ENCODE data around the gene NCKAP5.
"Not testable (repeated sequence)": the region's sequence is repeated elsewhere in the genome, so short reads cannot be mapped to it uniquely, and the experiment has no call there.

The NCKAP5 gene

GRCh38 chr2:132721938-132722337 lies 846.3 kb downstream of the NCKAP5 start:
- no peaks in the 10 kb centered on the region for H3K27me3 ChIP-seq (ENCODE audit: insufficient read depth, insufficient read length)
- no peak for TF ChIP-seq ZNF274 (IDR thresholded peaks at IDR 0.05; ENCODE audit: low read depth, low read length)
- no peak for TF ChIP-seq SUZ12 (IDR thresholded peaks at IDR 0.05; ENCODE audit: extremely low read depth, insufficient read depth, insufficient read length)
- H3K36me3 ChIP-seq (ENCODE audit: insufficient read depth, insufficient read length, low read length): no peaks in the 10 kb centered on the region
- no peak overlapping the region for H3K9ac ChIP-seq (ENCODE audit: insufficient read length, low read depth)
- H3K4me3 ChIP-seq (ENCODE audit: insufficient read length, low read depth): no peak overlapping the region
- no peak for DNase-seq (ENCODE audit: low read depth, low spot score)
- no peaks in the 10 kb centered on the region for H3K9me3 ChIP-seq (ENCODE audit: insufficient read depth, low read length)
- no peaks in the 10 kb centered on the region for H3K4me1 ChIP-seq (ENCODE audit: insufficient read depth, insufficient read length)

- no peaks in the 10 kb centered on the region for H3K9me3 ChIP-seq (ENCODE audit: insufficient read depth, low read length)
- TF ChIP-seq YY1 (IDR thresholded peaks at IDR 0.05; ENCODE audit: insufficient read depth, insufficient read length) (no peak), SUZ12 (IDR thresholded peaks at IDR 0.05; ENCODE audit: extremely low read depth, insufficient read depth, insufficient read length) (no peak), ZNF274 (IDR thresholded peaks at IDR 0.05; ENCODE audit: low read depth, low read length) (no peak)
- no peak overlapping the region for H3K4me3 ChIP-seq (ENCODE audit: insufficient read length, low read depth)
- H3K27me3 ChIP-seq (ENCODE audit: insufficient read depth, insufficient read length): no peaks in the 10 kb centered on the region
- no peaks in the 10 kb centered on the region for H3K4me1 ChIP-seq (ENCODE audit: insufficient read depth, insufficient read length)
- H3K36me3 ChIP-seq (ENCODE audit: insufficient read depth, insufficient read length, low read length): no peaks in the 10 kb centered on the region
- DNase-seq (ENCODE audit: low read depth, low spot score): no peak
- H3K9ac ChIP-seq (ENCODE audit: insufficient read length, low read depth): no peak overlapping the region
These were observed 847.9 kb downstream of the NCKAP5 start for GRCh38 chr2:132720393-132720792.

GRCh38 chr2:132719480-132719879 lies 848.8 kb downstream of the NCKAP5 start:
- Histone ChIP-seq H3K9me3 (ENCODE audit: insufficient read depth, low read length) (no peaks in the 10 kb centered on the region), H3K4me1 (ENCODE audit: insufficient read depth, insufficient read length) (no peaks in the 10 kb centered on the region), H3K4me3 (ENCODE audit: insufficient read length, low read depth) (no peak overlapping the region), H3K27me3 (ENCODE audit: insufficient read depth, insufficient read length) (no peaks in the 10 kb centered on the region), H3K36me3 (ENCODE audit: insufficient read depth, insufficient read length, low read length) (no peaks in the 10 kb centered on the region), H3K9ac (ENCODE audit: insufficient read length, low read depth) (no peak overlapping the region)
- no peak for TF ChIP-seq YY1 (IDR thresholded peaks at IDR 0.05; ENCODE audit: insufficient read depth, insufficient read length)
- no peak for TF ChIP-seq SUZ12 (IDR thresholded peaks at IDR 0.05; ENCODE audit: extremely low read depth, insufficient read depth, insufficient read length)
- no peak for TF ChIP-seq ZNF274 (IDR thresholded peaks at IDR 0.05; ENCODE audit: low read depth, low read length)
- DNase-seq (ENCODE audit: low read depth, low spot score): no peak

- TF ChIP-seq YY1 (IDR thresholded peaks at IDR 0.05; ENCODE audit: insufficient read depth, insufficient read length) (no peak), SUZ12 (IDR thresholded peaks at IDR 0.05; ENCODE audit: extremely low read depth, insufficient read depth, insufficient read length) (no peak), ZNF274 (IDR thresholded peaks at IDR 0.05; ENCODE audit: low read depth, low read length) (no peak)
- no peak overlapping the region for H3K9ac ChIP-seq (ENCODE audit: insufficient read length, low read depth)
- H3K9me3 ChIP-seq (ENCODE audit: insufficient read depth, low read length): no peaks in the 10 kb centered on the region
- H3K36me3 ChIP-seq (ENCODE audit: insufficient read depth, insufficient read length, low read length): no peaks in the 10 kb centered on the region
- no peak overlapping the region for H3K4me3 ChIP-seq (ENCODE audit: insufficient read length, low read depth)
- no peaks in the 10 kb centered on the region for H3K27me3 ChIP-seq (ENCODE audit: insufficient read depth, insufficient read length)
- DNase-seq (ENCODE audit: low read depth, low spot score): no peak
- no peaks in the 10 kb centered on the region for H3K4me1 ChIP-seq (ENCODE audit: insufficient read depth, insufficient read length)
These were observed 851.3 kb downstream of the NCKAP5 start for GRCh38 chr2:132716954-132717353.

- no peak overlapping the region for H3K9ac ChIP-seq (ENCODE audit: insufficient read length, low read depth)
- no peak overlapping the region for H3K4me3 ChIP-seq (ENCODE audit: insufficient read length, low read depth)
- no peaks in the 10 kb centered on the region for H3K27me3 ChIP-seq (ENCODE audit: insufficient read depth, insufficient read length)
- H3K4me1 ChIP-seq (ENCODE audit: insufficient read depth, insufficient read length): no peaks in the 10 kb centered on the region
- DNase-seq (ENCODE audit: low read depth, low spot score): no peak
- TF ChIP-seq YY1 (IDR thresholded peaks at IDR 0.05; ENCODE audit: insufficient read depth, insufficient read length) (no peak), SUZ12 (IDR thresholded peaks at IDR 0.05; ENCODE audit: extremely low read depth, insufficient read depth, insufficient read length) (no peak), ZNF274 (IDR thresholded peaks at IDR 0.05; ENCODE audit: low read depth, low read length) (no peak)
- no peaks in the 10 kb centered on the region for H3K9me3 ChIP-seq (ENCODE audit: insufficient read depth, low read length)
- no peaks in the 10 kb centered on the region for H3K36me3 ChIP-seq (ENCODE audit: insufficient read depth, insufficient read length, low read length)
These were observed 852.6 kb downstream of the NCKAP5 start for GRCh38 chr2:132715386-132716351.

- DNase-seq (ENCODE audit: low read depth, low spot score): no peak
- no peaks in the 10 kb centered on the region for H3K9me3 ChIP-seq (ENCODE audit: insufficient read depth, low read length)
- H3K36me3 ChIP-seq (ENCODE audit: insufficient read depth, insufficient read length, low read length): no peaks in the 10 kb centered on the region
- H3K27me3 ChIP-seq (ENCODE audit: insufficient read depth, insufficient read length): no peaks in the 10 kb centered on the region
- no peaks in the 10 kb centered on the region for H3K4me1 ChIP-seq (ENCODE audit: insufficient read depth, insufficient read length)
- H3K4me3 ChIP-seq (ENCODE audit: insufficient read length, low read depth): no peak overlapping the region
- TF ChIP-seq SUZ12 (IDR thresholded peaks at IDR 0.05; ENCODE audit: extremely low read depth, insufficient read depth, insufficient read length): no peak
- TF ChIP-seq ZNF274 (IDR thresholded peaks at IDR 0.05; ENCODE audit: low read depth, low read length): no peak
- TF ChIP-seq YY1 (IDR thresholded peaks at IDR 0.05; ENCODE audit: insufficient read depth, insufficient read length): no peak
- no peak overlapping the region for H3K9ac ChIP-seq (ENCODE audit: insufficient read length, low read depth)
These were observed 864.9 kb downstream of the NCKAP5 start for GRCh38 chr2:132703396-132703795.

GRCh38 chr2:132701810-132702209 lies 866.5 kb downstream of the NCKAP5 start:
- TF ChIP-seq YY1 (IDR thresholded peaks at IDR 0.05; ENCODE audit: insufficient read depth, insufficient read length) (no peak), SUZ12 (IDR thresholded peaks at IDR 0.05; ENCODE audit: extremely low read depth, insufficient read depth, insufficient read length) (no peak), ZNF274 (IDR thresholded peaks at IDR 0.05; ENCODE audit: low read depth, low read length) (no peak)
- Histone ChIP-seq H3K27me3 (ENCODE audit: insufficient read depth, insufficient read length) (no peaks in the 10 kb centered on the region), H3K4me1 (ENCODE audit: insufficient read depth, insufficient read length) (no peaks in the 10 kb centered on the region), H3K4me3 (ENCODE audit: insufficient read length, low read depth) (no peak overlapping the region), H3K9me3 (ENCODE audit: insufficient read depth, low read length) (no peaks in the 10 kb centered on the region), H3K36me3 (ENCODE audit: insufficient read depth, insufficient read length, low read length) (no peaks in the 10 kb centered on the region), H3K9ac (ENCODE audit: insufficient read length, low read depth) (no peak overlapping the region)
- no peak for DNase-seq (ENCODE audit: low read depth, low spot score)

- not testable (repeated sequence) for H3K4me3 ChIP-seq (ENCODE audit: insufficient read length, low read depth); DNase-seq (ENCODE audit: low read depth, low spot score); H3K4me1 ChIP-seq (ENCODE audit: insufficient read depth, insufficient read length); H3K27me3 ChIP-seq (ENCODE audit: insufficient read depth, insufficient read length); H3K9ac ChIP-seq (ENCODE audit: insufficient read length, low read depth); H3K36me3 ChIP-seq (ENCODE audit: insufficient read depth, insufficient read length, low read length); H3K9me3 ChIP-seq (ENCODE audit: insufficient read depth, low read length)
These were observed 868.5 kb downstream of the NCKAP5 start for GRCh38 chr2:132699802-132700201.

GRCh38 chr2:132698347-132698746 lies 869.9 kb downstream of the NCKAP5 start:
- H3K36me3 ChIP-seq (ENCODE audit: insufficient read depth, insufficient read length, low read length); DNase-seq (ENCODE audit: low read depth, low spot score); H3K4me3 ChIP-seq (ENCODE audit: insufficient read length, low read depth); H3K9me3 ChIP-seq (ENCODE audit: insufficient read depth, low read length); H3K9ac ChIP-seq (ENCODE audit: insufficient read length, low read depth); H3K4me1 ChIP-seq (ENCODE audit: insufficient read depth, insufficient read length); H3K27me3 ChIP-seq (ENCODE audit: insufficient read depth, insufficient read length): not testable (repeated sequence)

Data from NT2/D1 (cell line).